H1 (cell line): ENCODE data around the gene RGL2. TPM values are rescaled to one million over a fixed set of nuclear protein-coding genes. Genes with fewer than 3 reads are reported as not detected.

Experiments used
- CHD7 ChIP-seq: fragments of 300-600 bp; sonication (generic); IDR thresholded peaks from 2 replicates; pipeline ENCODE4 v1.7.1; 2012; ENCODE audit warnings: low read length, moderate library complexity, mild to moderate bottlenecking, inconsistent platforms; ENCODE audit not compliant: insufficient replicate concordance
- POU5F1 ChIP-seq: IDR thresholded peaks from 2 replicates; pipeline ENCODE4 v1.6.1; 2011; ENCODE audit warnings: low read depth, mild to moderate bottlenecking, low read length, moderate library complexity
- RXRA ChIP-seq: IDR thresholded peaks from 2 replicates; pipeline ENCODE4 v1.6.1; 2011; ENCODE audit warnings: low read depth, mild to moderate bottlenecking, low read length, moderate library complexity; ENCODE audit not compliant: insufficient read depth
- SAP30 ChIP-seq: fragments of 300-600 bp; sonication (generic); IDR thresholded peaks from 2 replicates; pipeline ENCODE4 v1.7.1; 2012; ENCODE audit warnings: low read length, moderate library complexity, mild to moderate bottlenecking, inconsistent platforms; ENCODE audit not compliant: insufficient read depth, insufficient replicate concordance
- SIN3A ChIP-seq, 2 experiments: IDR thresholded peaks in 1 of 2; conservative IDR thresholded peaks in 1 of 2; 2 replicates each; pipeline ENCODE4 v1.6.1; 2011 to 2012; ENCODE audit warnings: low read length in 2 of 2, improper control_type of control experiment in 1 of 2, low read depth in 1 of 2, mild to moderate bottlenecking in 1 of 2
- SP4 ChIP-seq: IDR thresholded peaks from 2 replicates; pipeline ENCODE4 v1.6.1; 2012; ENCODE audit warnings: low read length, inconsistent platforms
- TBP ChIP-seq: IDR thresholded peaks from 2 replicates; pipeline ENCODE4 v1.6.1; 2011; ENCODE audit warnings: low read depth, low read length, improper control_type of control experiment
- USF2 ChIP-seq: IDR thresholded peaks from 2 replicates; pipeline ENCODE4 v1.6.1; 2011; ENCODE audit warnings: low read length, improper control_type of control experiment
- polyA plus RNA-seq, 7 experiments: library from polyadenylated mRNA; depleted of rRNA in 3 of 7; stranded (reverse) in 5 of 7; unstranded in 2 of 7; fragments of >200 nt in 5 of 7; fragments of 200-250 nt in 2 of 7; gene quantifications; 1 replicate in 5 of 7; 2 replicates in 1 of 7; 4 replicates in 1 of 7; pipeline versions ENCODE4 v1.2.1 to v1.2.3, GENCODE V29; 2011 to 2013; ENCODE audit warnings: missing spikeins in 2 of 7, mixed read lengths in 2 of 7
- total RNA-seq: library from RNA; stranded (reverse); fragmentation: NEBNext Ultra II Directional; extraction: Animal tissue kit (Norgen Biotek cat#: 25700); gene quantifications from 2 replicates; pipeline ENCODE4 v1.2.1, GENCODE V29; 2021

RGL2 gene
- total and polyA plus RNA-seq, 2 of the 8 experiments (the other 6 are each of a cell fraction or from before 2014, with no cell fraction given), result 58.1 to 80.3 TPM

GRCh38 chr6:33313709-33314514 is 15.2 kb upstream of the RGL2 start, which contains the start of gene TAPBP (continued):
- no peak for TF ChIP-seq CHD7
- TF ChIP-seq SAP30, result peak; percentile 27
- TF ChIP-seq TBP, result no peak; the same call in 1 of the 2 replicates
- no peak for TF ChIP-seq SP4
- no peak for TF ChIP-seq USF2
- no peak for TF ChIP-seq POU5F1
- no peak for TF ChIP-seq RXRA
- peak; percentile 47 to 50; a peak in 1 of 4 replicates for TF ChIP-seq SIN3A (conservative IDR thresholded peaks at IDR 0.05 in 1 of 2, IDR thresholded peaks at IDR 0.05 in 1 of 2; ENCODE audit: low read depth in 1 of 2, low read length in 2 of 2)
